HG02678 (cell line): Measurements from ENCODE around the gene CEP43.

ENCODE experiments used
- ATAC-seq: cut with Tn5 transposase; IDR thresholded peaks from one replicate; pipeline ENCODE4 v1.9.1; 2021; ENCODE audit warnings: mild to moderate bottlenecking, moderate library complexity; ENCODE audit not compliant: unreplicated experiment

The CEP43 gene

DNA sequence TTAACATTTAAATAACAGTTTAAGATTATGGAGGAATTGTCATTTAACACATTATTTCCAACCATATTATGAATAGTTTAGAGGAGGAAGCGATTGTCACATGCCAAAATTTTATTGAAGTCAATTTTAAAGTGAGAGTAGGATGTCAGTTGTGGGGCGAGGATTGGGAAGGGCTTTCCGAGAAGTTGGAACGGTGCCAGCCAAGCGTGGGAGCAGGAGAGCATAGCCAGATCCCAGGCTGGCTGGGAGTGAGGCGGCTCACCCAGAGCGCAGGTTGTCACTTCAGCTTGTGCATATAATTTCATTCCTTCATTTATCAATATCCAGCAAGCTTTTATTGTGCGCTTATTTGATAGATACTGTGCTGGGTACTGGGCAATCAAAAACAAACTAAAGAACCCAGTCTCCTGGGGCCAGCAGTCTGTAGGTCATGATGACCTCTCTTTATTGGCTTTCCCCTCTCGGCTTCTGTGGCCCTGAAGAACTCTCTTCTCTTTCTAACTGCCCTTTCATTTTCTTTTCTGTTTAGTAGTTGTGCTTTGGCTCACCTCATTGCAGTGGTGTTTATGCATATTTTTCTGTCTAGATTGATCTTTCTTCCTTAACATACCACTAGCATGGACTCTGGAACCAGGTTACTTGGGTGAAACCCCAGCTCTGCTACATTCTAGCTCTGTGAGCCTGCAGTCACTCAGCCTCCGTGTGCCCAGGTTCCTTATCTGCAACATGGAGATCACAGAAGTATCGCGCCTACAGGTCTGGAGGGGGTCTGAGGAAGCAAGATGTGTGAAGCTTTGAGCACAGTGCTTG, 6.4 kb downstream of the CEP43 start:
- ATAC-seq, result no peak

DNA sequence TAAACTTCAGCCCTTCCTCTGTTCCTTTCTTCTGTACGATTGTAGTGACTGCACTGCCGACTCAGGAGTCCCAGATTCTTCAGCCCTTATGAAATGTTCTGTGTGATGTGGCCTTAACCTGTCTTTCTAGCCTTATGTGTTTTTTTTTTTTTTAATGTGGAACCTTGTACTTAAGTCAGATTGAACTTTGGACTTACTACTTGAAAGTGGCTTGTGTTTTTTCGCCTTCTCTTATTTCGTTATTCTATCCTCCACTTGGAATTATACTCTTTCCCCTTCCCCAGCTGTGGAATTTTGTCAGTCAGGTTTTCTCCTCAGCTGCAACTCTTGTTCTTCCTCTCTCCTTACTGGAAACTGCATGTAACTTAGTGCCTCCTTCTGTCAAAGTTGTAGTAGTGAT, 8.8 kb downstream of the CEP43 start:
- ATAC-seq, result no peak

DNA sequence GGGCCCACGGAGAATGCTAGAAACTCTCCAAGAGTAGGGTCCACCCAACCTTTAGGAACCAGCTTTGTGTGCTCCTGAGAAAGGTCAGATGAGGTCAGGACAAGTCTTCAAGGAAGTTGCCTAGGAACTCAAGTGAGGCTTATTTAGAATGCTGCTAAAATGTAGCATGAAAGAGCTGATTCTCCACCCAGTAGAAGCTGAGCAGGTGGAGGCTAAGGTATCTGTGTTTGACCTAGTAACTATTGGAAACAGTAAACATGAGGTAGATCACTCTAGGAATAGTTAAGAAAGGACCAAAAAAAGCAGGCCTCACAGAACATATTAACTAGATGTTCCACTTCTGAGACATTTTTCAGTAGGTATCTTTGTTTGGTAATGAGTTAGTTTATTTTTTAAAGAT, 13.9 kb downstream of the CEP43 start:
- no peak for ATAC-seq

DNA sequence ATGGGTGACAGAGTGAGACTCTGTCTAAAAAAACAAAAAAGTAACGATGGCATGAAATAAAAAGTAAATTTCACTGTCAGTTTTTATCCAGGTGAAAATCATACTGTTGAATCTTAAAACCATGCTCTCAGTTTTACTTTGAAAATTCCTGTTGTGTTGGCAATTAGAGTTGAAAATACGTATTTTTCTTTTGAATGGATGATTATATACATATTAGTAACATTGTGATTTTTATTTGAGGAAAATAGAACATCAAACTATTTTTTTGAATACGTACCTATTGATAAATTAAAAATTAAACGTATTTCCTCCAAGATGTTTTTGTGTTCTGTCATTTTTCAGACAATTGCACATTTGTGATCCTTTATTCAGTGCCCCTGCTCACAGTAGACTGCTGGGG, 14.7 kb downstream of the CEP43 start:
- ATAC-seq, result no peak

DNA sequence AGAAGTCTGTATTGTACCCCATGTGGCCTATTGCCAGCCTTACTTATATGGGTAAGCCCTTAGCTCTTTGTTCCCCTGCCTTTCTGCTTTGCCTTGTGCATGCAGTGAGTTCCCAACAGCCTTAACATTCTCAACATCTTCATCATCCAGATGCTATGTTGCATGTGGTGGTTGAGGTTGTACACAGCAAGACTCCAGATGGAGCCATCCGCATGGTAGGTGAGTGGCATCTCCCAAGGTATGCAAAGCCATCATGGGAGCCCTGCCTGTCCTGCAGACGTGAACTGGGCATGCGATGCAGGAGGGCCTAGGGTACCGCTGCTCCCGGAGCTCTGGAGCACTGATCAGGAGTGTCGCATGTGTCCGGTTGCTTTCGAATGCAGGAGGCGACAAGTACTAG, 16.1 kb downstream of the CEP43 start:
- no peak for ATAC-seq

DNA sequence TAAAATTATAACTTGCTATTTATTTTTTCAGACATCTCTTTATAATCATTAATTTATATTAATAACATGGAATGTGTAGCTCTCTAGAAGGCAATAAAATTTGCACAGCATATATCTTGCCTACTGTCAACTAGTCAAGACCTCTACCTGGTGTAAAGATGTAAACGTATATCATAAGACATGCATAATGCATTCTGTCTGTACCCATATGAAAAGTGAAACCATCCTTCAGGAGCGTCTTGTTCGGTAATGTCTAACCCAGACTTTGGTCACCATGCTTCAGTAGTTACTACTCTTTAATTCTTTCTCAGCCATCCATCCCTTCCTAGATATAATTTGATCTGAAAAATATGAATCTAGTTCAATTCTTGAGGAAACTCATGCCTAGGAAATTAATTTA, 21.0 kb downstream of the CEP43 start:
- peak; percentile 53 for ATAC-seq

DNA sequence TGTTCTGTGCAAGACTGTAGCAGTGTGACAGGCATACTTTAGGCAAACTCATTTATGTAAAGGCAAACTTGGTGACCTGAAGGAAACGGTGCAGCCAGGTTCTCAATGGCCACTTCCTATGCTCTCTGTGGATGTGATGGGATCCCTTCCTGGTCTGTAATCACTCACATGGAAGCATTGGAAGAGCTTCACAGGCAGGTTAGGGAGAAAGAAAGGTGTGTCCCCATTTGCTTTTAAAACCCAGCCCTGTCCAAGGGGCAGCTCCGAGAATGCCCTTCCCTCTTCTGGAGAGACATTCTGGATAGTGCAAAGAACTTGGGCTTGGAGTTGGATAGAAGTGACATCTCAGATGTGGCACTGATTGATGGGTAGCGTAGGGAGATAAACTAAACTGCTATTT, 28.1 kb downstream of the CEP43 start:
- ATAC-seq, result no peak

DNA sequence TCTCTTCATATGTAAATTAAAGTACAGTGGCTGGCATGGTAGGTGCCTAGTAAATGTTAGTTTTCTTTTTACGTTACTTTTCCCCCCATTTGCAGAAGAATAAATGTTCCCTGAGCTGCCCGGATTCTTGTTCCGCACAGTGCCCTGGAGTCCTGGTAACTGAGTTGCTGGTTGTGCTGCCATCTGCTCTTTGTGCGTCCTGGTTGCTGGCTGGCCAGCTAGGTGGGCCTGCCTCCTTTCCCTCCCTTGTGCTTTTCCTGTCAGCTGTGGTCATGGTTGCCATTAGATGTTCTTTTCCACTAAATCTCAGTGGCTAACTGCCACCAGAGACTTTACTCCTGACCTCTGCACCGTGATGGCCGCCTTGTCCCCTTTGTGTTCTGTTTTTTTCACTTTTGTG, 28.6 kb downstream of the CEP43 start:
- no peak for ATAC-seq

DNA sequence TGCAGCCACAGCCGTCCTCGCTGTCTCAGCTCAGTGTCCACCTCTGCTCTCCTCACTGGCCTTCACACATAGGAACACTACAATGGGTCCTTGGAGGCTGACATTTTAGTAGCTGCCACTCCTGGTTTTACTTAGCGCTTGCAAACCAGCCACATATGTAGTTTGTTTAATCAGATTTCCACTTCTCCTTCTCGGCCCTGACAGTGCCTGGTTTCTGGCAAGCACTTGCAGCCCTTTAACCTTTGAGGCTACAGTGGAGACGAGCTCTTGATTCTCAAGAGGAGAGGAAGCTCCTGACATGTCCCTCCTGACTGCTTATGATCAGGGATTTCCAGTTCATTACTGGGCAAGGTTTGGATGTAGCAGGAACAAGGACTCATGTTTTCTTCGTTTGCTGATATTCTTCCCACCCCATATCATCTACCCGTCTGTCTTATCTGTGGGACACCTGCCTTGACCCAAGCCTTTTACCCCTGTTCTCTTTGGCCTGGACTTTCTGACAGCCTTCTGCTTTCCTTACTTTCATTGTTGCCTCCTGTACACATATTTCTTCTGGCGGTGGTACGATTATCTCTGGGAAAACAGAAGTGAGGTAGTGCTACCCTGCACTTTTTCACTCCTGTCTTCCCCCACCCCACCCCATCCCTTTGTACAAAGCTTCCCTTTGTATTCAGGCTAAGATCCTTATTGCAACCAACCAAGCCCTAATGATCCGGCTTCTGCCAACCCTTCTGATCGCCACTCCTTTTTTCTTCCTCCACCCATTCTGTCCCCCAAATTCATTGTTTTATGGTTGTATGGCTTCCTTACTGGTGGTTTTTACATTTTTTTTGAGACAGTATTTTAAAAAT, 31.2 kb downstream of the CEP43 start:
- no peak for ATAC-seq

DNA sequence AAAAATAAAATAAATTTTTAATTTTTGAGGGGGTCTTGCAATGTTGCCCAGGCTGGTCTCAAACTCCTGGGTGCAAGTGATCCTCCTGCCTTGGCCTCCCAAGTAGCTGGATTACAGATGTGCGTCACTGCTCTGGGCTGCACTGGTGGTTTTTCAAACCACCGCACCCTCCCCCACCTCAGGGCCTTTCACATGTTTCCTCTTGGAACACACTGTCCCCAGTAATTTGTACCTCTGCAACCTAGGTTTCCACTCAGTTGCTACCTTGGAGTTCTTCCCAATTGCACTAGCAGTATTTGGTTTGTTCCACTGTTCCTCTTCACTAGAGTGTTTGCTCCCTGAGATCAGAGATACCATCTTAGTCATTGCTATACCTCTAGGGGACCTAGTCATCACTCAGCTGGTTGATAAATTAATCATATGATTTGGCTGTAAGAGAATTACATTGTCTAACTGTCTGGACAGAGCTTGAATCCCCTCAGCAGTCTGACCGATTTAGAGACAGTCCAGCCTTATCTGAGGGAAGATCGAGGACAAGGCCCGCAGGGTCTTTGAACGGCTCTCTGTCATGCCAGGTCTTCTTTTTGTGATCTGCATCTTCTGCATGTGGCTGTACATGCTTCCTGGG, 32.0 kb downstream of the CEP43 start:
- no peak for ATAC-seq

DNA sequence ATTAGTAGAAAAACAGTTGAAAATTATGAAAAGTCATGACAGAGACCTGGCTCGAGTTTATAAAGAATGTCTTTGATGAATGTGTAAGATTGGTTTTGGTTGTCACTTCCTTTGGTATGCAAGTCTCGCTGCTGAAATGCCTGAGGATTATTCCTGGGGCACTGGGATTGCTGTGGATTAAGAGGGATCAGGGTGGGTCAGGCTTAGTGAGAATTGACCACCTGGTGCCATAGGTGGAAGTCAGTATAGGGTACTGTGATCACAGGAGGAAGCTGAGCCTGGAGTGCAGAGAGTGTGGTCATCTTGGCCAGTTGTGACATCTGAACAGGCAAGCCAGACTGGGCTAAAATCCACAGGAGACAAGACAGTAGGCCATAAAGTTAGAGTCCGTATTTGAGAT, 34.9 kb downstream of the CEP43 start:
- ATAC-seq, result no peak

DNA sequence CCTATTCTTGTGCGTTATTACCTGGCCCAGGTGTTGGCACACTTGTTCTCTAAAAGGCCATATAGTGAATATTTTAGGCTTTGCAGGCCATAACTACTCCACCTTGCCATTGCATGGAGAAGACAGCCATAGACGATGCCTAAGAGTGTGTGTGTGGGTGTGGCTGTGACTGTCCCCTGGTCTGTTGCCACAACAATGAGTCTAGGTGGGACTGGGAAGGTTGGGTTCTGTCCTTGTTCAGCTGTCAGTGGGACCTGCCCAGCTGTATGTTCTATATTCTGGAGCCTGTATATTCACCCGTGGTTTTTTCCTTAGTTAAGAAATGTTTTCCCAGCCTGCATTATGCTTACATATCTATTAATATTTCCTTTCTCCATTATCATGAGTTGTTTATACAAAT, 38.6 kb downstream of the CEP43 start:
- ATAC-seq, result no peak

DNA sequence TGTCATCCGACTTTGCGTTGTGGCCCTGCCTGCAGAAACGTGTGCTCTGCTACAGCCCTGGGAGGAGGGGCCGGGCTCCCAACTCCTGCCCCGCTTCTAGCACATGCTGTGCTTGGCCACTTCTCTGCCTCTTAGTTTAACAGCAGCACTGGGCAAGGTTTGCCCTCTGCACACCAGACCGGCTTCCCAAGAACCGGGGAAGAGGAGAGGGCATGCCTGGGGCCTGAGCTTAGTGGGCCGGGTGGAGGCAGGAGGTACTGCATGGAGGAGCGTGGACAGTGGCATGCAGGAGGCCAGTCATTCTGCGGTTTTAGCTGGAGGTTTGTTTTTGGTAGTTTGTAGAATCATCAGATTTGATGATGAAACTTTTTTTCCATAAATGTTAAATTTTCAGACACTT, 45.5 kb downstream of the CEP43 start:
- no peak for ATAC-seq

DNA sequence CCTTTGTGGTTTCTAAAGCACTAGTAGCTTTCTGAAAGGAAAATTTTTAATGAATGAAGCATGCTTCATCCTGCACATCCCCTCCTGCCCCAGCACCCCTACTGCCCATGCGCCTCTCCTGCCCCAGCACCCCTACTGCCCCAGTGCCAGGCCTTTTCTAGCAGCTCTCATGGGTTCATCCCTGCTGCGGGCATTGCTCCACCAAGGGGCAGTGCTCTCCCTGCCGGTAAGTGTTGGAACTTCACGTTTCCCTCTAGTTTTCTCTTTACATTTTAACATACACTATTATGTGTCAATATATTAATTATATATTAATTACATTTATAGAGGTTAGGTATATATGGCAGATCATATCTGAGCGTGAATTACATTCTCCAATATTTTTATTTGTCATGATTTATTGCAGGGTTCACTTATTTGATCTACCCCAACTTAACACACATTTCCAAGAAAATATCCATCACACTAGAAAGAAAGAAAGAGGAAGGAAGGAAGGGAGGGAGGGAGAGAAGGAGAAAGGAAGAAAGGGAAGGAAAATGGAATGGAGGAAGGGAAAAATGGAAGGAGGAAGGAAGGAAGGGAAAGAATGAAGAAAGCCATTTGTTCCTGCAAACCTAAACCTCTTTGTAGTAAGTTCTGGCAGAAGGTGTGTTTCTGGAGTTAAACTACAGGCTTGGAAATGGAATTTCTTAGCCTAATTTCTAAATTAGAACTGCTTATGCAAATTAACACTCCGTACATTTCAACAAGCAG, 46.8 kb downstream of the CEP43 start:
- no peak for ATAC-seq

DNA sequence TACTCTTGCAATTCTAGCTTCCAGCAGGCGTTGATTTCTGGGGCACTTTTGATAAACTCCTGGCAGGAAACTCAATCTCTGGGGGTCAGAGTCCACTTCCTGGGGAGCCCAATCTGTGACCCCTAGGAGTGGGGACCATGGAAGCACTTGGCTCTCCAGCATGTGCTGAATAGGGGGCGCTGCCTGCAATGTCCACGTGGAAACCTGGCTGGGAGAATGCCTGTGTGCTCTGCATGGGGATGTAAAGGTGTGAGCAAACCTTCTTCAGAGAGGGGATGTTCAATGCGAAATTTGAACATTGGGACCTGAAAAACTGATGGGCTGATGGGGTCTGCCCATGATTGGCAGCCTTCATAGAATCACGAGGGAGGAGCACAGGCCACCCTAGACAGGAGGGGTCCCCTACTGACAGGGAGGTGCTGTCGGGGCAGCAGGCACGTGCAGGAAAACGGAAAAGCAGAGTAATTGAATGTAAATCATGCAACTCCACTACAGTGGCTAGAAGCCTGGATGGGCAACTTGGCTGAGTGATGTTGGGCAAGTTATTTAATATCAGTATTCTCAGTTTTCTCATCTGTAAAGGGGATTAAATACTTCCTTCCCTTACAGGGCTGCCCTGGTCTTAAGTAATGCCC, 47.8 kb downstream of the CEP43 start:
- ATAC-seq, result peak; percentile 29

DNA sequence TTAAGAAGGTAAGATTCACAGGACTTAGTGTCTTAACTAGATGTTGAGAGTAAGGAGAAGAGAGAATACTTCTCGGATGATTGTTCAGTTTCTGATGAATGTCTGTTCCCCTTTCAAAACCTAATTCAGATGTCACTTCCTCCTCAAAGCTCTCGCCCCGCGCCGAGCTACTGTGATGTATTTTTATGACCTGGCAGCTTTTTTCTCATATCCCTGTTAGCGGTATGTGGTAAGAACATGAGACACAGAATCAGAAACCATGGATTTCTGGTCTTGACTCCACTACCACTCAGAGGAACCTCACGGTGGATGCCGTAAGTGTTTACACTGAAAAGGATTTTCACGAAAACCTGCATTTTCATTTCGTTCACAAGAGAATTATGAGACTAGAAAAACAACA, 48.4 kb downstream of the CEP43 start:
- ATAC-seq, result peak; percentile 79
